GM21447 (cell line): Measurements from ENCODE around the gene NIPA2.
A peak's percentile ranks its signal among the peaks of the same experiment; 100 is the strongest.
"Not testable (repeated sequence)": the region's sequence is repeated elsewhere in the genome, so short reads cannot be mapped to it uniquely, and the experiment has no call there.

Source experiments
- ATAC-seq: cut with Tn5 transposase; IDR thresholded peaks from one replicate; pipeline ENCODE4 v1.9.1; 2021; ENCODE audit not compliant: unreplicated experiment

NIPA2 gene

DNA sequence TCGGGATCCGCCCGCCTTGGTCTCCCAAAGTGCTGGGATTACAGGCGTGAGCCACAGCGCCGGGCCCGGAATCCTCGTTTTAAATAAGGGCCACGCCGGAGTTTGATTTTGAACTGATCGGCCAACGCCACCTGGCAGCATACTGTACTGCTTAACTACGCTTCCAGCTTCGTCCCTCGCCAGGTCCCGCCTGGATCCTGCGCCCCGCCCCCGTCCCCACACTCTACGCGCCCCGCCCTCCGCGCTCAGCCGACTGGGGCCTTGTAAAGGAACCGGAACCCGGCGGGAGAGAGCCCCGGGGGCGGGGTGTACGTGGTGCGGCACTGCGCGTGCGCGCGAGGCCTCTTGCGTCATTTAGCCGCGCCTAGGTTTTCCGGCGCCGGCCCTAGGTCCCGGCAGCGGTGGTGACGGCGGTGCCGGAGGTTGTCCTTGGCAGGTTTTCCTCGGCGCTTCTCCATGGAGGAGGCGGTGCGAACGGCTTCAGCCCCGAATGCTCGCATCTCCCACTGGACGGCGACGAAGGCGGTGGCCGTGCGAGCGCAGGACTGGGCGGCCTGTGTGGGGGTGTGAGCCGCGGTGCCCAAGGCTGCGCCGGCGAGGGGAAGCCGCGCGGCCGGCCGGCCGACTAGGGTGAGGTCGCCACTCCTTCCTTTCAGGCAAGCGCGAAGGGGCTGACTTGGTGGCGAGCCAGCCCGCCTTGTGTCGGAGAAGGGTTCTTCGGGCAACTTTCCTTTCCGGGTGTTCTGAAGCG, at the start of gene NIPA2:
Gene NIPA2 (plus strand): TSS at position 375 of the 751 bp plus-strand sequence. CDS start 13,066 bp downstream, outside the sequence.
- peak; percentile 73 for ATAC-seq

DNA sequence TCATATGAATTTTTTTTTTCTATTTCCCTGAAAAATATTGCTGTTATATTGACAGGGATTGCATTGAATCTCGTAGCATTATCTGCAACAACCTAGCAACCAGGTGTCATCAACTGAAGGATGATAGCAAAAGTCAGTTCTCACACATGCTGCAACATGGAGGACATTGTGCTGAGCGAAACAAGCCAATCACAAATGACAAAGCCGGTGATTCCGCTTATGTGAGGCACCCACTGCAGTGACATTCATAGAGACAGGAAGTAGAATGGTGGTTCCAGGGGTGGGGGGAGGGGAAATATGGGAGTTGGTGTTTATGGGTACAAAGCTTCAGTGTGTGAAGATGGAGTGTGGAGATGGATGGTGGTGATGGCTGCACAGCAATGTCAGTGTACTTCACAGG, 44.4 kb upstream of the NIPA2 start:
- no peak for ATAC-seq

DNA sequence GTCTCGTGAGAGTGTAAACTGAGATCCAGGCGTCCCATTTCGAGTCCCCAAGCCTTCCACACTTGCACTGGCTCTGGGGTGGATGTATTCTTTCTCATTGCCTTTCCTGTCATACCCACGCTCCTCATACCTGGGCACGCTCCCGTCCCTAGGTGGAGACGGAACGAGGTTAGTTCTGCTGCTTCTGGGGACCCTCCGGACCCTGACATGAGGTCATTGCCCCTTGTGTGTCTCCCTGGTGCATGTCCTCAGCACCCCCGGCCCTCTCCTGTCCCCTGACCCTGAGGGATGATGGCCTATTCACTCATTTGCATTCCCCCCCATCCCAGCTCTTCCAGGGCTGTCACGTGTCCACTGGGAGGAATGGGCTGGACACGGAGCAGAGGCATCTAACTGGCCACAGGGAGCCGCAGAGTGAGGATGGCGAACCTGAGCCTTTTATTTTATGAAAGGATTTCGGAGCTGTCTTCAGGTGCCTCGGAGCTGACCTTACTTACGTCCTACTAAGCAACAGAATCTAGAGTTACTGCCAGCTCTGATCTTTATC, 43.8 kb upstream of the NIPA2 start:
- no peak for ATAC-seq

GRCh38 chr15:22795206-22796063, 43.0 kb upstream of the NIPA2 start:
- ATAC-seq, result no peak

- ATAC-seq, result no peak
Measured at GRCh38 chr15:22796079-22796478, 42.4 kb upstream of the NIPA2 start.

GRCh38 chr15:22799902-22800301, 38.6 kb upstream of the NIPA2 start:
- ATAC-seq, result no peak

GRCh38 chr15:22803006-22803405, 35.5 kb upstream of the NIPA2 start:
- ATAC-seq, result not testable (repeated sequence)

DNA sequence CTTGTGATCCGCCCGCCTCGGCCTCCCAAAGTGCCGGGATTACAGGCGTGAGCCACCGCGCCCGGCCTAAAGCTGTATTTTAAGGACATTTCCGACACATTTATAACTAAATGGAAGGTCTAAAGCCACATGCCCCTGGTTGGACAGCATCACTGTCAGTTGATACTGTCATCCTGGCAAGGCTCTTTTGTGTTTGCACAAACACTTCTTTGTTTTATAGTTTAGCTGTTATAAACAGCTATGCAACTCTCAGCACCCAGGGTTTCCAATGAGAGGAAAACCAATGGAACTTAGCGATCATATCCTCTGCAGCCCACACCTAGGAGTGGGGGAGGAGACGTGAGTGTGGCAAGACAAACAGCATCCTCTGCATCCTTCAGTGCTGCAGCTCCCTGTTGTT, 32.3 kb upstream of the NIPA2 start:
- ATAC-seq, result no peak

- no peak for ATAC-seq
Measured at GRCh38 chr15:22806664-22807063, 31.8 kb upstream of the NIPA2 start.

DNA sequence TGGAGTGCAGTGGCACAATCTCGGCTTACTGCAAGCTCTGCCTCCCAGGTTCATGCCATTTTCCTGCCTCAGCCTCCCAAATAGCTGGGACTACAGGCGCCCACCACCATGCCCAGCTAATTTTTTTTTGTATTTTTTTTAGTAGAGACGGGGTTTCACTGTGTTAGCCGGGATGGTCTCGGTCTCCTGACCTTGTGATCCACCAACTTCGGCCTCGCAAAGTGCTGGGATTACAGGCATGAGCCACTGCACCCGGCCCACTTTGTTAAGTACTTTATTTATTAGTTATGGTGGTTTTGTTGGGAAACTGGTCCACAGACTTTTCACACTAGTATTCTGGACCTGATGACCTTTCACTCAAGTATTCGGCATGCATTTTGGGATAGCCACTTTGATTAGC, 30.6 kb upstream of the NIPA2 start:
- ATAC-seq, result not testable (repeated sequence)

- ATAC-seq, result no peak
Measured at GRCh38 chr15:22808240-22808639, 30.2 kb upstream of the NIPA2 start.

GRCh38 chr15:22808761-22809280, 29.6 kb upstream of the NIPA2 start:
- ATAC-seq, result no peak

- ATAC-seq, result peak; percentile 57
Measured at GRCh38 chr15:22810033-22810852, 28.2 kb upstream of the NIPA2 start.

- ATAC-seq, result no peak
Measured at GRCh38 chr15:22810853-22811338, 27.6 kb upstream of the NIPA2 start.

- ATAC-seq, result no peak
Measured at GRCh38 chr15:22811640-22812039, 26.8 kb upstream of the NIPA2 start.

- ATAC-seq, result no peak
Measured at GRCh38 chr15:22813844-22814243, 24.6 kb upstream of the NIPA2 start.

GRCh38 chr15:22815766-22816165, 22.7 kb upstream of the NIPA2 start:
- ATAC-seq, result no peak

- no peak for ATAC-seq
Measured at GRCh38 chr15:22819651-22820050, 18.8 kb upstream of the NIPA2 start.

DNA sequence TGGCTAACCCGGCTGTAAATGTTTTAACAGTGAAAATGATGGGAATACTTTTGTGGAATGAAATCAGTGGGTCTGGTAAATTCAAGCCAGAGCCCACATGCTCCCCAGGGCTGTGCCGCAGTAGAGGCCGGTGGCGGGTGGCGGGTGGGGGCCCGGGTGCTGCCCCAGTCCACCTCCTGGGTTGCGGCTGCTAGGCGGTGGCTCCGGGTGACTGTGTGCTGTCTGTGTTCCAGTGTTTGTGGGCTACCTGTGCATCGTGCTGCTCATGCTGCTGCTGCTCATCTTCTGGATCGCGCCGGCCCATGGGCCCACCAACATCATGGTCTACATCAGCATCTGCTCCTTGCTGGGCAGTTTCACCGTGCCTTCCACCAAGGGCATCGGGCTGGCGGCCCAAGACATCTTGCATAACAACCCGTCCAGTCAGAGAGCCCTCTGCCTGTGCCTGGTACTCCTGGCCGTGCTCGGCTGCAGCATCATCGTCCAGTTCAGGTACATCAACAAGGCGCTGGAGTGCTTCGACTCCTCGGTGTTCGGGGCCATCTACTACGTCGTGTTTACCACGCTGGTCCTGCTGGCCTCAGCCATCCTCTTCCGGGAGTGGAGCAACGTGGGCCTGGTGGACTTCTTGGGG, 14.9 kb upstream of the NIPA2 start:
- ATAC-seq, result no peak

- ATAC-seq, result no peak
Measured at GRCh38 chr15:22827125-22827524, 11.3 kb upstream of the NIPA2 start.
